Measurements from ENCODE around the gene SHISA6.

SHISA6 gene

GRCh38 chr17:11296994-11297393 lies 56.0 kb downstream of the SHISA6 start:
- Histone ChIP-seq H3F3A (ENCODE audit: insufficient read depth, low read length) (no peaks in the 10 kb centered on the region), H4K20me1 (ENCODE audit: insufficient read depth, low read length) (no peaks in the 10 kb centered on the region), H3K4me1 (ENCODE audit: insufficient read depth, low read length, severe bottlenecking) (no peaks in the 10 kb centered on the region), H3K9me2 (ENCODE audit: low read depth, low read length) (no peaks in the 10 kb centered on the region), H3K4me2 (ENCODE audit: low read length) (no peak overlapping the region), H2AFZ (ENCODE audit: low read length) (no peak overlapping the region), H3K79me2 (ENCODE audit: insufficient read depth, low read length) (no peaks in the 10 kb centered on the region), H3K36me3 (ENCODE audit: insufficient read depth, low read length) (no peaks in the 10 kb centered on the region), H3K27me3 (ENCODE audit: insufficient read depth, low read length) (no peaks in the 10 kb centered on the region), H3K9me3 (ENCODE audit: low read length) (no peaks in the 10 kb centered on the region), H3K4me3 (ENCODE audit: low read depth, low read length, poor library complexity, severe bottlenecking) (no peak overlapping the region), H3K9ac (ENCODE audit: low read length) (no peak overlapping the region), H3K27ac (ENCODE audit: low read depth, low read length, poor library complexity, severe bottlenecking) (no peak overlapping the region)
- no peak for TF ChIP-seq EZH2 (IDR thresholded peaks at IDR 0.05; ENCODE audit: borderline replicate concordance, low read length)
- TF ChIP-seq, protein P1, sequence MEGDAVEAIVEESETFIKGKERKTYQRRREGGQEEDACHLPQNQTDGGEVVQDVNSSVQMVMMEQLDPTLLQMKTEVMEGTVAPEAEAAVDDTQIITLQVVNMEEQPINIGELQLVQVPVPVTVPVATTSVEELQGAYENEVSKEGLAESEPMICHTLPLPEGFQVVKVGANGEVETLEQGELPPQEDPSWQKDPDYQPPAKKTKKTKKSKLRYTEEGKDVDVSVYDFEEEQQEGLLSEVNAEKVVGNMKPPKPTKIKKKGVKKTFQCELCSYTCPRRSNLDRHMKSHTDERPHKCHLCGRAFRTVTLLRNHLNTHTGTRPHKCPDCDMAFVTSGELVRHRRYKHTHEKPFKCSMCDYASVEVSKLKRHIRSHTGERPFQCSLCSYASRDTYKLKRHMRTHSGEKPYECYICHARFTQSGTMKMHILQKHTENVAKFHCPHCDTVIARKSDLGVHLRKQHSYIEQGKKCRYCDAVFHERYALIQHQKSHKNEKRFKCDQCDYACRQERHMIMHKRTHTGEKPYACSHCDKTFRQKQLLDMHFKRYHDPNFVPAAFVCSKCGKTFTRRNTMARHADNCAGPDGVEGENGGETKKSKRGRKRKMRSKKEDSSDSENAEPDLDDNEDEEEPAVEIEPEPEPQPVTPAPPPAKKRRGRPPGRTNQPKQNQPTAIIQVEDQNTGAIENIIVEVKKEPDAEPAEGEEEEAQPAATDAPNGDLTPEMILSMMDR (IDR thresholded peaks at IDR 0.05; ENCODE audit: low read length): peak; percentile 66

GRCh38 chr17:11298401-11298800 lies 57.4 kb downstream of the SHISA6 start:
- H3K9me2 ChIP-seq (ENCODE audit: low read depth, low read length): no peaks in the 10 kb centered on the region
- no peaks in the 10 kb centered on the region for H3K9me3 ChIP-seq (ENCODE audit: low read length)
- TF ChIP-seq, protein P1 (IDR thresholded peaks at IDR 0.05; ENCODE audit: low read length): no peak

DNA sequence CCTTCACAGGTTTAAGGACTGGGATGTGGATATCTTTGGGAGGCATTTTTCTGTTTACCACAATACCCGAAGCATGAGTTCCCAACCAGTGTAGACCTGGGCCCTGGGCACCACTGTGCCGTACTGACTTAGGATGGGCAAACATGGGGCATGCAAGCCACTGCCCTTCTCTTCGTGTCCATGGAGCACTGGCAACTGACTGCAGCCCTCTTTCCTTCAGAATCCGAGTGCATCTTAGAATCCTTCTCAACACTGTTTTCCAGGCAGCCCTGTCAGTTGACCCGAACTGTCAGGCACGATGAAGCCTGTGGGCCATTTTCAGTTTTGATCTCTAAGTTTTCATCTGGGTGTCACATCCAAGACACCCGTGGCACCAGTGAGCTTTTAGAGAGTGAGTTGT lies 59.2 kb downstream of the SHISA6 start:
- Histone ChIP-seq H3K9me2 (ENCODE audit: low read depth, low read length) (no peaks in the 10 kb centered on the region), H4K20me1 (ENCODE audit: insufficient read depth, low read length) (no peaks in the 10 kb centered on the region), H3K4me2 (ENCODE audit: low read length) (no peak overlapping the region), H3K9ac (ENCODE audit: low read length) (no peak overlapping the region), H3K4me3 (ENCODE audit: low read depth, low read length, poor library complexity, severe bottlenecking) (no peak overlapping the region), H3K4me1 (ENCODE audit: insufficient read depth, low read length, severe bottlenecking) (no peaks in the 10 kb centered on the region), H3K27ac (ENCODE audit: low read depth, low read length, poor library complexity, severe bottlenecking) (no peak overlapping the region), H3K9me3 (ENCODE audit: low read length) (no peaks in the 10 kb centered on the region), H3F3A (ENCODE audit: insufficient read depth, low read length) (no peaks in the 10 kb centered on the region), H3K79me2 (ENCODE audit: insufficient read depth, low read length) (no peaks in the 10 kb centered on the region), H2AFZ (ENCODE audit: low read length) (no peak overlapping the region), H3K36me3 (ENCODE audit: insufficient read depth, low read length) (no peaks in the 10 kb centered on the region), H3K27me3 (ENCODE audit: insufficient read depth, low read length) (no peaks in the 10 kb centered on the region)
- TF ChIP-seq EZH2 (IDR thresholded peaks at IDR 0.05; ENCODE audit: borderline replicate concordance, low read length): no peak
- TF ChIP-seq, protein P1 (IDR thresholded peaks at IDR 0.05; ENCODE audit: low read length): no peak

More at GRCh38 chr17:11298401-11298800, 57.4 kb downstream of the SHISA6 start:
- Histone ChIP-seq H2AFZ (ENCODE audit: low read length) (no peak overlapping the region), H3K79me2 (ENCODE audit: insufficient read depth, low read length) (no peaks in the 10 kb centered on the region), H3K4me3 (ENCODE audit: low read depth, low read length, poor library complexity, severe bottlenecking) (no peak overlapping the region), H3K36me3 (ENCODE audit: insufficient read depth, low read length) (no peaks in the 10 kb centered on the region), H3K4me2 (ENCODE audit: low read length) (no peak overlapping the region), H3K4me1 (ENCODE audit: insufficient read depth, low read length, severe bottlenecking) (no peaks in the 10 kb centered on the region), H3K27me3 (ENCODE audit: insufficient read depth, low read length) (no peaks in the 10 kb centered on the region), H4K20me1 (ENCODE audit: insufficient read depth, low read length) (no peaks in the 10 kb centered on the region), H3K9ac (ENCODE audit: low read length) (no peak overlapping the region), H3F3A (ENCODE audit: insufficient read depth, low read length) (no peaks in the 10 kb centered on the region), H3K27ac (ENCODE audit: low read depth, low read length, poor library complexity, severe bottlenecking) (no peak overlapping the region)
